HUES64 (cell line): Measurements from ENCODE around the gene MYO1D.

Experiments
- H3K27ac ChIP-seq: 2 replicates; pipeline ENCODE4 v1.7.0; 2013; ENCODE audit warnings: low read depth, low read length, inconsistent platforms
- H3K27me3 ChIP-seq: 2 replicates; pipeline ENCODE4 v1.6.1; 2013; ENCODE audit warnings: mild to moderate bottlenecking, low read length; ENCODE audit not compliant: insufficient read depth
- H3K36me3 ChIP-seq: 2 replicates; pipeline ENCODE4 v1.6.1; 2013; ENCODE audit warnings: mild to moderate bottlenecking, low read length; ENCODE audit not compliant: insufficient read depth
- H3K4me1 ChIP-seq: 2 replicates; pipeline ENCODE4 v1.6.1; 2013; ENCODE audit warnings: mild to moderate bottlenecking, low read length, moderate library complexity; ENCODE audit not compliant: insufficient read depth
- H3K4me3 ChIP-seq: 2 replicates; pipeline ENCODE4 v1.5.1; 2013; ENCODE audit warnings: mild to moderate bottlenecking, low read length, moderate library complexity
- H3K9ac ChIP-seq: 2 replicates; pipeline ENCODE4 v1.6.1; 2013; ENCODE audit warnings: mild to moderate bottlenecking, low read depth, low read length
- H3K9me3 ChIP-seq: 2 replicates; pipeline ENCODE4 v1.6.1; 2013; ENCODE audit warnings: low read depth, low read length; ENCODE audit not compliant: insufficient read depth
- WGBS: fragments of 150-250, 120-280 bp; methylation state at CpG from one replicate; pipeline ENCODE4 v1.1.7; 2013; ENCODE audit warnings: missing lambda C conversion rate; 5-methylcytosine and 5-hydroxymethylcytosine counted together

The MYO1D gene

GRCh38 chr17:32673964-32674363 is 203.0 kb downstream of the MYO1D start:
- 83% methylated on average over 3 of the region's 3 CpGs for WGBS

GRCh38 chr17:32672711-32673110 is 204.2 kb downstream of the MYO1D start:
- Histone ChIP-seq H3K27ac (no peak overlapping the region), H3K4me3 (no peak overlapping the region), H3K4me1 (no peaks in the 10 kb centered on the region), H3K9me3 (peaks cover 24% of the 10 kb centered on the region), H3K36me3 (no peaks in the 10 kb centered on the region; the same call in 1 of the 2 replicates), H3K27me3 (no peaks in the 10 kb centered on the region), H3K9ac (no peak overlapping the region)
- no CpG with 5 or more reads among the region's 1 CpG for WGBS

More at GRCh38 chr17:32673964-32674363, 203.0 kb downstream of the MYO1D start:
- no peak overlapping the region for H3K4me3 ChIP-seq
- no peaks in the 10 kb centered on the region for H3K27me3 ChIP-seq
- H3K4me1 ChIP-seq = no peaks in the 10 kb centered on the region
- H3K36me3 ChIP-seq = no peaks in the 10 kb centered on the region; the same call in 1 of the 2 replicates
- peaks cover 22% of the 10 kb centered on the region for H3K9me3 ChIP-seq
- no peak overlapping the region for H3K27ac ChIP-seq
- no peak overlapping the region for H3K9ac ChIP-seq

- Histone ChIP-seq H3K27me3 (no peaks in the 10 kb centered on the region), H3K4me3 (no peak overlapping the region), H3K9ac (no peak overlapping the region), H3K36me3 (no peaks in the 10 kb centered on the region; the same call in 1 of the 2 replicates), H3K4me1 (no peaks in the 10 kb centered on the region), H3K9me3 (peaks cover 24% of the 10 kb centered on the region), H3K27ac (no peak overlapping the region)
- WGBS = 100% methylated on average over 1 of the region's 1 CpG
These were observed 205.0 kb downstream of the MYO1D start for GRCh38 chr17:32671896-32672295.

- H3K4me1 ChIP-seq = no peaks in the 10 kb centered on the region
- no peak overlapping the region for H3K4me3 ChIP-seq
- WGBS = 76% methylated on average over 7 of the region's 9 CpGs
- no peaks in the 10 kb centered on the region for H3K36me3 ChIP-seq
- no peak overlapping the region for H3K27ac ChIP-seq
- peaks cover 12% of the 10 kb centered on the region for H3K9me3 ChIP-seq
- H3K27me3 ChIP-seq = no peaks in the 10 kb centered on the region
- H3K9ac ChIP-seq = no peak overlapping the region
These were observed 211.9 kb downstream of the MYO1D start for GRCh38 chr17:32664936-32665583.

GRCh38 chr17:32660496-32660985 is 216.4 kb downstream of the MYO1D start:
- WGBS = 96% methylated on average over 5 of the region's 5 CpGs
- Histone ChIP-seq H3K27me3 (no peaks in the 10 kb centered on the region), H3K9me3 (no peaks in the 10 kb centered on the region), H3K4me1 (no peaks in the 10 kb centered on the region), H3K4me3 (no peak overlapping the region), H3K9ac (no peak overlapping the region), H3K27ac (no peak overlapping the region), H3K36me3 (no peaks in the 10 kb centered on the region)

GRCh38 chr17:32659419-32659842 is 217.5 kb downstream of the MYO1D start:
- Histone ChIP-seq H3K27me3 (no peaks in the 10 kb centered on the region), H3K9me3 (no peaks in the 10 kb centered on the region), H3K9ac (no peak overlapping the region), H3K27ac (no peak overlapping the region), H3K4me3 (no peak overlapping the region), H3K4me1 (no peaks in the 10 kb centered on the region), H3K36me3 (no peaks in the 10 kb centered on the region)
- WGBS = 42% methylated on average over 5 of the region's 5 CpGs

- WGBS = 92% methylated on average over 21 of the region's 23 CpGs
- Histone ChIP-seq H3K27me3 (no peaks in the 10 kb centered on the region), H3K9me3 (no peaks in the 10 kb centered on the region), H3K9ac (no peak overlapping the region), H3K4me1 (no peaks in the 10 kb centered on the region), H3K4me3 (no peak overlapping the region), H3K27ac (no peak overlapping the region), H3K36me3 (peaks cover 2% of the 10 kb centered on the region; the same call in 1 of the 2 replicates)
These were observed 218.2 kb downstream of the MYO1D start for GRCh38 chr17:32658470-32659418.

- Histone ChIP-seq H3K9ac (no peak overlapping the region), H3K36me3 (peaks cover 10% of the 10 kb centered on the region; the same call in 1 of the 2 replicates), H3K27ac (no peak overlapping the region), H3K9me3 (no peaks in the 10 kb centered on the region), H3K4me3 (no peak overlapping the region), H3K27me3 (no peaks in the 10 kb centered on the region), H3K4me1 (no peaks in the 10 kb centered on the region)
- 83% methylated on average over 1 of the region's 1 CpG for WGBS
These were observed 220.0 kb downstream of the MYO1D start for GRCh38 chr17:32656886-32657285.

- H3K27ac ChIP-seq = no peak overlapping the region
- peaks cover 18% of the 10 kb centered on the region for H3K36me3 ChIP-seq
- no peaks in the 10 kb centered on the region for H3K27me3 ChIP-seq
- WGBS = 93% methylated on average over 3 of the region's 3 CpGs
- no peaks in the 10 kb centered on the region for H3K4me1 ChIP-seq
- H3K4me3 ChIP-seq = no peak overlapping the region
- peaks cover 11% of the 10 kb centered on the region for H3K9me3 ChIP-seq
- no peak overlapping the region for H3K9ac ChIP-seq
These were observed 222.6 kb downstream of the MYO1D start for GRCh38 chr17:32654324-32654723.

GRCh38 chr17:32651084-32651483 is 225.8 kb downstream of the MYO1D start:
- Histone ChIP-seq H3K9ac (no peak overlapping the region), H3K36me3 (peaks cover 18% of the 10 kb centered on the region), H3K27me3 (no peaks in the 10 kb centered on the region), H3K27ac (no peak overlapping the region), H3K4me3 (no peak overlapping the region), H3K9me3 (peaks cover 20% of the 10 kb centered on the region), H3K4me1 (no peaks in the 10 kb centered on the region)
- 92% methylated on average over 2 of the region's 2 CpGs for WGBS

- WGBS = 67% methylated on average over 1 of the region's 2 CpGs
- Histone ChIP-seq H3K9ac (no peak overlapping the region), H3K4me1 (no peaks in the 10 kb centered on the region), H3K4me3 (no peak overlapping the region), H3K27ac (no peak overlapping the region), H3K9me3 (peaks cover 20% of the 10 kb centered on the region), H3K27me3 (no peaks in the 10 kb centered on the region), H3K36me3 (peaks cover 13% of the 10 kb centered on the region)
These were observed 228.5 kb downstream of the MYO1D start for GRCh38 chr17:32648450-32648849.
